ENCODE data around the gene ABHD15.

ABHD15 gene

GRCh38 chr17:29578626-29579485, 12.0 kb upstream of the ABHD15 start:
- no peak overlapping the region for H3K4me3 ChIP-seq (ENCODE audit: low read depth, low read length)
- no peak for TF ChIP-seq CTCF (IDR thresholded peaks at IDR 0.05; ENCODE audit: low read depth, low read length, missing control alignments)
- no peak for DNase-seq (ENCODE audit: low read depth)

- no peak overlapping the region for H3K4me3 ChIP-seq (ENCODE audit: low read depth, low read length)
- no peak for DNase-seq (ENCODE audit: low read depth)
- TF ChIP-seq CTCF (IDR thresholded peaks at IDR 0.05; ENCODE audit: low read depth, low read length, missing control alignments) = no peak
These were observed 10.8 kb upstream of the ABHD15 start for GRCh38 chr17:29577385-29578211.

GRCh38 chr17:29577001-29577370, 10.1 kb upstream of the ABHD15 start:
- TF ChIP-seq CTCF (IDR thresholded peaks at IDR 0.05; ENCODE audit: low read depth, low read length, missing control alignments) = no peak
- no peak overlapping the region for H3K4me3 ChIP-seq (ENCODE audit: low read depth, low read length)
- no peak for DNase-seq (ENCODE audit: low read depth)

- TF ChIP-seq CTCF (IDR thresholded peaks at IDR 0.05; ENCODE audit: low read depth, low read length, missing control alignments) = no peak
- no peak for DNase-seq (ENCODE audit: low read depth)
- no peak overlapping the region for H3K4me3 ChIP-seq (ENCODE audit: low read depth, low read length)
These were observed 9.6 kb upstream of the ABHD15 start for GRCh38 chr17:29576214-29577000.

- no peak for DNase-seq (ENCODE audit: low read depth)
- no peak for TF ChIP-seq CTCF (IDR thresholded peaks at IDR 0.05; ENCODE audit: low read depth, low read length, missing control alignments)
- H3K4me3 ChIP-seq (ENCODE audit: low read depth, low read length) = no peak overlapping the region
These were observed 8.8 kb upstream of the ABHD15 start for GRCh38 chr17:29575511-29576213.
